Urothelium cell line (cell line): Measurements from ENCODE around the gene TRERF1.
"Not testable (repeated sequence)": the region's sequence is repeated elsewhere in the genome, so short reads cannot be mapped to it uniquely, and the experiment has no call there.

Experiments
- DNase-seq: peaks from one replicate; pipeline ENCODE4 v3.0.0; 2011; ENCODE audit warnings: low spot score, mixed read lengths
- FAIRE-seq: peaks from 2 replicates; lab custom pipeline; 2011; peaks lifted over from hg19 to GRCh38; lab: Jason Lieb, UNC

Gene TRERF1

GRCh38 chr6:42230345-42231321, 221.1 kb downstream of the TRERF1 start:
- no peak for DNase-seq

GRCh38 chr6:42229506-42230119, 222.1 kb downstream of the TRERF1 start:
- DNase-seq, result no peak
- no peak for FAIRE-seq

More at GRCh38 chr6:42230345-42231321, 221.1 kb downstream of the TRERF1 start:
- no peak for FAIRE-seq

GRCh38 chr6:42228305-42228704, 223.4 kb downstream of the TRERF1 start:
- FAIRE-seq, result no peak
- DNase-seq, result no peak

- FAIRE-seq (no peak), DNase-seq (no peak)
These were observed 224.4 kb downstream of the TRERF1 start for GRCh38 chr6:42227173-42227850.

- FAIRE-seq, result no peak
- DNase-seq, result peak; percentile 59
These were observed 225.0 kb downstream of the TRERF1 start for GRCh38 chr6:42226645-42227143.

GRCh38 chr6:42226161-42226611, 225.5 kb downstream of the TRERF1 start:
- DNase-seq (peak; percentile 31), FAIRE-seq (no peak)

GRCh38 chr6:42225419-42225818, 226.3 kb downstream of the TRERF1 start:
- DNase-seq, result no peak
- FAIRE-seq, result no peak

GRCh38 chr6:42225029-42225339, 226.7 kb downstream of the TRERF1 start:
- no peak for FAIRE-seq
- no peak for DNase-seq

- peak; percentile 63 for DNase-seq
- FAIRE-seq, result no peak
These were observed 227.3 kb downstream of the TRERF1 start for GRCh38 chr6:42224222-42225028.

- FAIRE-seq, result no peak
- no peak for DNase-seq
These were observed 229.3 kb downstream of the TRERF1 start for GRCh38 chr6:42222448-42222847.

- DNase-seq, result no peak
- no peak for FAIRE-seq
These were observed 230.2 kb downstream of the TRERF1 start for GRCh38 chr6:42221546-42221945.

GRCh38 chr6:42220807-42221206, 230.9 kb downstream of the TRERF1 start:
- DNase-seq, result no peak
- FAIRE-seq, result no peak

GRCh38 chr6:42217519-42218367, 234.0 kb downstream of the TRERF1 start, which contains the start of gene MRPS10:
Gene MRPS10, minus strand, starts transcription at chr6:42217861. Its CDS starts 12 bp downstream, at chr6:42217849.
- DNase-seq (peak; percentile 94), FAIRE-seq (no peak)

- FAIRE-seq (no peak), DNase-seq (no peak)
These were observed 234.6 kb downstream of the TRERF1 start for GRCh38 chr6:42217157-42217518.

GRCh38 chr6:42216495-42216894, 235.2 kb downstream of the TRERF1 start:
- FAIRE-seq, DNase-seq: not testable (repeated sequence)

- DNase-seq (no peak), FAIRE-seq (no peak)
These were observed 239.3 kb downstream of the TRERF1 start for GRCh38 chr6:42212442-42212841.

- no peak for DNase-seq
- FAIRE-seq, result no peak
These were observed 240.0 kb downstream of the TRERF1 start for GRCh38 chr6:42211726-42212125.

- DNase-seq (no peak), FAIRE-seq (no peak)
These were observed 241.2 kb downstream of the TRERF1 start for GRCh38 chr6:42210551-42210950.

GRCh38 chr6:42207559-42207958, 244.2 kb downstream of the TRERF1 start:
- DNase-seq, FAIRE-seq: not testable (repeated sequence)
